ENCODE measurements around the gene VARS2.
"Not testable (repeated sequence)": the region's sequence is repeated elsewhere in the genome, so short reads cannot be mapped to it uniquely, and the experiment has no call there.

The VARS2 gene

GRCh38 chr6:30926644-30927043 lies 12.6 kb downstream of the VARS2 start:
- Histone ChIP-seq H2AFZ (ENCODE audit: low read depth, low read length) (no peak overlapping the region), H3K79me2 (ENCODE audit: insufficient read depth, low read length) (no peaks in the 10 kb centered on the region), H3K27ac (ENCODE audit: low read length) (no peak overlapping the region), H3K9ac (ENCODE audit: low read depth, low read length) (no peak overlapping the region), H3K4me1 (ENCODE audit: insufficient read depth, low read length) (no peaks in the 10 kb centered on the region), H3K4me2 (ENCODE audit: insufficient read depth, low read length) (no peak overlapping the region), H3K36me3 (ENCODE audit: insufficient read depth, low read length) (peaks cover 53% of the 10 kb centered on the region), H3K9me3 (ENCODE audit: insufficient read depth, low read length, severe bottlenecking) (no peaks in the 10 kb centered on the region), H3K4me3 (ENCODE audit: low read depth in 1 of 2, low read length in 2 of 2) (no peak overlapping the region), H3K27me3 (ENCODE audit: insufficient read depth, low read length, poor library complexity) (no peaks in the 10 kb centered on the region), H4K20me1 (ENCODE audit: insufficient read depth, low read length) (no peaks in the 10 kb centered on the region)
- no peak for TF ChIP-seq EZH2 (IDR thresholded peaks at IDR 0.05; ENCODE audit: borderline replicate concordance, low read depth, low read length, severe bottlenecking)
- TF ChIP-seq, protein P1, sequence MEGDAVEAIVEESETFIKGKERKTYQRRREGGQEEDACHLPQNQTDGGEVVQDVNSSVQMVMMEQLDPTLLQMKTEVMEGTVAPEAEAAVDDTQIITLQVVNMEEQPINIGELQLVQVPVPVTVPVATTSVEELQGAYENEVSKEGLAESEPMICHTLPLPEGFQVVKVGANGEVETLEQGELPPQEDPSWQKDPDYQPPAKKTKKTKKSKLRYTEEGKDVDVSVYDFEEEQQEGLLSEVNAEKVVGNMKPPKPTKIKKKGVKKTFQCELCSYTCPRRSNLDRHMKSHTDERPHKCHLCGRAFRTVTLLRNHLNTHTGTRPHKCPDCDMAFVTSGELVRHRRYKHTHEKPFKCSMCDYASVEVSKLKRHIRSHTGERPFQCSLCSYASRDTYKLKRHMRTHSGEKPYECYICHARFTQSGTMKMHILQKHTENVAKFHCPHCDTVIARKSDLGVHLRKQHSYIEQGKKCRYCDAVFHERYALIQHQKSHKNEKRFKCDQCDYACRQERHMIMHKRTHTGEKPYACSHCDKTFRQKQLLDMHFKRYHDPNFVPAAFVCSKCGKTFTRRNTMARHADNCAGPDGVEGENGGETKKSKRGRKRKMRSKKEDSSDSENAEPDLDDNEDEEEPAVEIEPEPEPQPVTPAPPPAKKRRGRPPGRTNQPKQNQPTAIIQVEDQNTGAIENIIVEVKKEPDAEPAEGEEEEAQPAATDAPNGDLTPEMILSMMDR (IDR thresholded peaks at IDR 0.05; ENCODE audit: borderline replicate concordance, extremely low read depth, low read length, poor library complexity, severe bottlenecking), result no peak
- DNase-seq (no peak), ATAC-seq (ENCODE audit: insufficient read depth, low read depth) (peak; percentile 20; the same call in 1 of the 3 replicates)

DNA sequence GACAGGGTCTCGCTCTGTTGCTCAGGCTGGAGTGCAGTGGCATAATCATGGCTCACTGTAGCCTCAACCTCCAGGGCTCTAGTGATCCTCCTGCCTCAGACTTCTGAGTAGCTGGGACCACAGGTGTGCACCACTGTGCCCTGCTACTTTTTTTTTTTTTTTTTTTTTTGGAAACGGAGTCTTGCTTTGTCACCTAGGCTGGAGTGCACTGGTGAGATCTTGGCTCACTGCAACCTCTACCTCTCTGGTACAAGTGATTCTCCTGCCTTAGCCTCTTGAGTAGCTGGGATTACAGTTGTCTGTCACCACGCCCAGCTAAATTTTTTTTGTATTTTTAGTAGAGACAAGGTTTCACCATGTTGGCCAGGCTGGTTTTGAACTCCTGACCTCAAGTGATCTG lies 13.0 kb downstream of the VARS2 start:
- not testable (repeated sequence) for H4K20me1 ChIP-seq (ENCODE audit: insufficient read depth, low read length); H3K4me2 ChIP-seq (ENCODE audit: insufficient read depth, low read length); H3K27me3 ChIP-seq (ENCODE audit: insufficient read depth, low read length, poor library complexity); H3K4me1 ChIP-seq (ENCODE audit: insufficient read depth, low read length); H3K9me3 ChIP-seq (ENCODE audit: insufficient read depth, low read length, severe bottlenecking); H3K79me2 ChIP-seq (ENCODE audit: insufficient read depth, low read length); DNase-seq; H3K27ac ChIP-seq (ENCODE audit: low read length); H3K4me3 ChIP-seq (ENCODE audit: low read depth in 1 of 2, low read length in 2 of 2); ATAC-seq (ENCODE audit: insufficient read depth, low read depth); H2AFZ ChIP-seq (ENCODE audit: low read depth, low read length); H3K9ac ChIP-seq (ENCODE audit: low read depth, low read length)
- H3K36me3 ChIP-seq (ENCODE audit: insufficient read depth, low read length), result peaks cover 48% of the 10 kb centered on the region

DNA sequence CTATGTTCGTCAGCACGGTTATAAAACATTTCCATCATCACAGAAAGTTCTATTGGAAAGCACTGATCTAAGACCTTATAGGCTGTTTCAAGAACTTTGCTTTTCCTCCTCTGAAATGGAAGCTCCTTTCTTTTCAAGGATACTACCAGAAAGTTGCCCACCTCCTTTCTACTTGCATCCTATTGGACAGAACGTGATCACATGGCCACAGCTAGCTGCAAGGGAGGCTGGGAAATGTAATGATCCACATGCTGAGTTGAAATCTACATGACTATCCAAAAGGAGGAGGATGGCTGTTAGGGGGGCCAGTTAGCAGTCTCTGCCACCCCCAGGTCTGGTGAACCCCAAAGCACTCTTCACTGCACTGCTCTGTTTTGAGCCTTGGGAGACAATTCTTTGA lies 14.6 kb downstream of the VARS2 start:
- Histone ChIP-seq H3K4me2 (ENCODE audit: insufficient read depth, low read length) (no peak overlapping the region), H3K27ac (ENCODE audit: low read length) (no peak overlapping the region), H3K9me3 (ENCODE audit: insufficient read depth, low read length, severe bottlenecking) (no peaks in the 10 kb centered on the region), H3K4me1 (ENCODE audit: insufficient read depth, low read length) (no peaks in the 10 kb centered on the region), H4K20me1 (ENCODE audit: insufficient read depth, low read length) (no peaks in the 10 kb centered on the region), H3K27me3 (ENCODE audit: insufficient read depth, low read length, poor library complexity) (no peaks in the 10 kb centered on the region), H3K9ac (ENCODE audit: low read depth, low read length) (no peak overlapping the region), H2AFZ (ENCODE audit: low read depth, low read length) (no peak overlapping the region), H3K36me3 (ENCODE audit: insufficient read depth, low read length) (peaks cover 33% of the 10 kb centered on the region), H3K4me3 (ENCODE audit: low read depth in 1 of 2, low read length in 2 of 2) (no peak overlapping the region), H3K79me2 (ENCODE audit: insufficient read depth, low read length) (no peaks in the 10 kb centered on the region)
- DNase-seq (no peak), ATAC-seq (ENCODE audit: insufficient read depth, low read depth) (no peak)
- TF ChIP-seq EZH2 (IDR thresholded peaks at IDR 0.05; ENCODE audit: borderline replicate concordance, low read depth, low read length, severe bottlenecking), result no peak
- TF ChIP-seq, protein P1 (IDR thresholded peaks at IDR 0.05; ENCODE audit: borderline replicate concordance, extremely low read depth, low read length, poor library complexity, severe bottlenecking), result no peak

GRCh38 chr6:30930506-30930905 lies 16.5 kb downstream of the VARS2 start:
- H3K9me3 ChIP-seq (ENCODE audit: insufficient read depth, low read length, severe bottlenecking), result no peaks in the 10 kb centered on the region
- DNase-seq (no peak), ATAC-seq (ENCODE audit: insufficient read depth, low read depth) (no peak)
- H3K4me3 ChIP-seq (ENCODE audit: low read depth in 1 of 2, low read length in 2 of 2), result no peak overlapping the region
- peaks cover 15% of the 10 kb centered on the region for H3K36me3 ChIP-seq (ENCODE audit: insufficient read depth, low read length)
- TF ChIP-seq EZH2 (IDR thresholded peaks at IDR 0.05; ENCODE audit: borderline replicate concordance, low read depth, low read length, severe bottlenecking), result no peak
- TF ChIP-seq, protein P1 (IDR thresholded peaks at IDR 0.05; ENCODE audit: borderline replicate concordance, extremely low read depth, low read length, poor library complexity, severe bottlenecking), result no peak
- H3K9ac ChIP-seq (ENCODE audit: low read depth, low read length), result no peak overlapping the region
- no peaks in the 10 kb centered on the region for H3K4me1 ChIP-seq (ENCODE audit: insufficient read depth, low read length)
- H3K27me3 ChIP-seq (ENCODE audit: insufficient read depth, low read length, poor library complexity), result peaks cover 5% of the 10 kb centered on the region
- H3K4me2 ChIP-seq (ENCODE audit: insufficient read depth, low read length), result no peak overlapping the region
- H4K20me1 ChIP-seq (ENCODE audit: insufficient read depth, low read length), result no peaks in the 10 kb centered on the region
- no peak overlapping the region for H2AFZ ChIP-seq (ENCODE audit: low read depth, low read length)
- no peak overlapping the region for H3K27ac ChIP-seq (ENCODE audit: low read length)
- no peaks in the 10 kb centered on the region for H3K79me2 ChIP-seq (ENCODE audit: insufficient read depth, low read length)
